HFFc6 (cell line): ENCODE measurements around the gene NIPA2. TPM values are rescaled to one million over a fixed set of nuclear protein-coding genes. Genes with fewer than 3 reads are reported as not detected.

Experiments
- DNase-seq: peaks from one replicate; pipeline ENCODE4 v3.0.0-alpha.2; 2018
- H3K27ac Mint-ChIP-seq: 2 replicates; pipeline ENCODE4 v1.8.0; 2020; ENCODE audit warnings: mild to moderate bottlenecking, mixed read lengths
- H3K27me3 Mint-ChIP-seq: 2 replicates; pipeline ENCODE4 v1.8.0; 2021; ENCODE audit warnings: mild to moderate bottlenecking, moderate library complexity, mixed read lengths; ENCODE audit not compliant: insufficient read depth
- H3K36me3 Mint-ChIP-seq: 2 replicates; pipeline ENCODE4 v1.8.0; 2021; ENCODE audit warnings: low read depth, mixed read lengths
- H3K4me1 Mint-ChIP-seq: 2 replicates; pipeline ENCODE4 v1.8.0; 2020; ENCODE audit warnings: low read depth, mixed read lengths
- H3K4me3 Mint-ChIP-seq: 2 replicates; pipeline ENCODE4 v1.8.0; 2020; ENCODE audit warnings: mild to moderate bottlenecking, moderate library complexity, mixed read lengths
- H3K9me3 Mint-ChIP-seq: 2 replicates; pipeline ENCODE4 v1.8.0; 2020; ENCODE audit warnings: mild to moderate bottlenecking, mixed read lengths
- total RNA-seq, 6 experiments: library from RNA; stranded (reverse); fragmentation: NEBNext Ultra II Directional; extraction: Animal tissue kit (Norgen Biotek cat#: 25700); gene quantifications; 2 replicates in 1 of 6; 3 replicates in 5 of 6; pipeline ENCODE4 v1.2.3, GENCODE V29; 2021
- TF ChIP-seq, protein P1 (sequence below): fragments of 200-600 bp; sonication (generic); IDR thresholded peaks from 2 replicates; pipeline ENCODE4 v1.5.0; 2021; ENCODE audit warnings: antibody characterized with exemption, mild to moderate bottlenecking

Gene NIPA2
- total RNA-seq, 6 experiments from 2014 or later, result 71.7 to 92.4 (median 76.6) TPM

DNA sequence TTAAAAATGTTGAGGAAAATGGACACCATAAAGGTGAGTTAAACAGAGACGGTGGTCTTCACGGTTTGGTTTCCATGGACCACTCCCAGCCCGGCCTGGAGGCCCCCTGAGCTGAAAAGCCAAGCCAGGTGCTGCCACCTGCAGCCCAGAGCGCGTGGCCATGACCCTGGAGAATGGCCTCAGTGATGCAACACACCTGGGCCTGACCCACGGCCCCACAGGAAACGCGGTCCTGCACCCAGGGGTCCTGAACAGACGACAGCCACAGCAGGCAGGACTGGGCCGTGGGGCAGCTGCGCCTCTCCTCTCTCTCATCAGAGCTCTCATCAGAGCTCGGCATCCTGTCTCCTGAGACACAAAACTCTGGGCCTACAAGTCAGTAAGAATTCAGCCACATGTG lies 64.1 kb downstream of the NIPA2 start:
- no peaks in the 10 kb centered on the region for H3K4me1 Mint-ChIP-seq
- no peak for DNase-seq
- peaks cover 2% of the 10 kb centered on the region; the same call in 1 of the 2 replicates for H3K27me3 Mint-ChIP-seq
- H3K27ac Mint-ChIP-seq, result no peak overlapping the region
- TF ChIP-seq, protein P1, sequence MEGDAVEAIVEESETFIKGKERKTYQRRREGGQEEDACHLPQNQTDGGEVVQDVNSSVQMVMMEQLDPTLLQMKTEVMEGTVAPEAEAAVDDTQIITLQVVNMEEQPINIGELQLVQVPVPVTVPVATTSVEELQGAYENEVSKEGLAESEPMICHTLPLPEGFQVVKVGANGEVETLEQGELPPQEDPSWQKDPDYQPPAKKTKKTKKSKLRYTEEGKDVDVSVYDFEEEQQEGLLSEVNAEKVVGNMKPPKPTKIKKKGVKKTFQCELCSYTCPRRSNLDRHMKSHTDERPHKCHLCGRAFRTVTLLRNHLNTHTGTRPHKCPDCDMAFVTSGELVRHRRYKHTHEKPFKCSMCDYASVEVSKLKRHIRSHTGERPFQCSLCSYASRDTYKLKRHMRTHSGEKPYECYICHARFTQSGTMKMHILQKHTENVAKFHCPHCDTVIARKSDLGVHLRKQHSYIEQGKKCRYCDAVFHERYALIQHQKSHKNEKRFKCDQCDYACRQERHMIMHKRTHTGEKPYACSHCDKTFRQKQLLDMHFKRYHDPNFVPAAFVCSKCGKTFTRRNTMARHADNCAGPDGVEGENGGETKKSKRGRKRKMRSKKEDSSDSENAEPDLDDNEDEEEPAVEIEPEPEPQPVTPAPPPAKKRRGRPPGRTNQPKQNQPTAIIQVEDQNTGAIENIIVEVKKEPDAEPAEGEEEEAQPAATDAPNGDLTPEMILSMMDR, result no peak
- no peaks in the 10 kb centered on the region for H3K9me3 Mint-ChIP-seq
- H3K36me3 Mint-ChIP-seq, result peaks cover 28% of the 10 kb centered on the region
- H3K4me3 Mint-ChIP-seq, result no peak overlapping the region

DNA sequence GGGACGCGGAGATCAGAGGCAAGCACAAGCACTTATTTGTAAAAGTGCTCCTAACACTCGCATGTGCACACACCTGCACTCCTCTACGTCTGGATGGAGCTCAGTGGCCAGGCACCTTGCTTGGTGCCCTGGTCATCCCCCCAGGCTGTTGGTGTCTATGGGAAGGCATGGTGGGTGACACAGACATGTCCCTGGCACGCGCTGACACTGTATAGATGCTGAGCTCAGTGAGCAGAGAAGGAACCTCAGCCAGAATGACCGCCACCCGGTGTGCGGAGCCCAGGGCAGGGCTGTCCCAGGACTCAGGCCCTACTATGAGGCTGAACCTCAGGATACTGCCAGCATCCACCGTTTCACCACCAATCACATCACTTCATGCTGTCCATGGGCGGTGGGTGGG lies 64.5 kb downstream of the NIPA2 start:
- no peak overlapping the region for H3K4me3 Mint-ChIP-seq
- TF ChIP-seq, protein P1, result no peak
- H3K27ac Mint-ChIP-seq, result no peak overlapping the region
- DNase-seq, result no peak
- H3K36me3 Mint-ChIP-seq, result peaks cover 28% of the 10 kb centered on the region
- peaks cover 2% of the 10 kb centered on the region; the same call in 1 of the 2 replicates for H3K27me3 Mint-ChIP-seq
- H3K4me1 Mint-ChIP-seq, result no peaks in the 10 kb centered on the region
- no peaks in the 10 kb centered on the region for H3K9me3 Mint-ChIP-seq

DNA sequence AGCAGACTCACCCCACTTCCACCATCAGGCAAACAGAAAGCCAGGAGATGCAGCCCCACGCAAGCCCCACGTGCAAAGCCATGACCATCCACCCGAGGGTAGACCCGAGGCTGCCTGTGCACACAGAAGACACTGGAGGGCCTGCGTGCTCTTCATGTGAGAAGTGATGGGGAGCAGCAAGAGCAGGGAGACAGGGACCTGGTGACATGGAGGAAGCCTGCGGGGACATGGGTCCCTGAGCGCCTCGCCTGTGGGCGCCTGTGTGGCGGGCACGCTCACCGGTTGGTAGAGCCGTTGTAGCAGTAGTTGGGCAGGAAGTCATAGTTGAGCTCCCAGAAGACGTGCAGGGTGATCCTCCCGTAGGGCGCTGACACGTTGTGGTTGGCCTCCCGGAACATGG lies 65.0 kb downstream of the NIPA2 start:
- TF ChIP-seq, protein P1, result no peak
- Mint-ChIP-seq H3K4me1 (no peaks in the 10 kb centered on the region), H3K36me3 (peaks cover 29% of the 10 kb centered on the region)

DNA sequence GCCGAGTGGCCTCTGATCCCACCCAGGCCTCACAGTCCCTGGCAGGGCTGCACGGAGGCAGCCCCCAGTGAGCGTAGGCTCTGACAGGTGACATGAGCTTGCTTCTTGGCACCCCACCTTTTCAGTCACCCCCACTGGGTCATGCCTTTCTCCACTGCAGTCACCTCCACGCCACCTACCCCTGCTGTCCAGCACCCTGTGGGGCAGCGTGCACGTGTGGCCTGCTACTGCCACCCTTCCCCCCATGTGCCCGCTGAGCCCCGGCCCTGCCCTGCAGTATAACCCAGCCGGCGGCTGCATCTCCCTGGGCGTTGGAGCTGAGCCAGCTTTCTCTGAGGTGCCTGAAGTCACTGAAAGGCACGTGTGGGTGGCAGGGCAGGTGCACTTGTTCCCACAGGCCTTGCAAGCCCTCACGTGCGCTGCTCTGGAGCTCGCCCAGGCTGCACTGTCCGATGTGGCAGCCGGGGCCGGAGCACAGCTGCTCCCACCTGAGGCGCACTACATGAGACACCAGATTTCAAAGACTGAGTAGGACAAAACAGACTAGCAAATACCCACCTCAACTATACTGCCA lies 65.6 kb downstream of the NIPA2 start:
- Mint-ChIP-seq H3K4me1 (no peaks in the 10 kb centered on the region), H3K27me3 (peaks cover 2% of the 10 kb centered on the region; the same call in 1 of the 2 replicates), H3K9me3 (no peaks in the 10 kb centered on the region), H3K27ac (no peak overlapping the region), H3K36me3 (peaks cover 34% of the 10 kb centered on the region), H3K4me3 (no peak overlapping the region)
- TF ChIP-seq, protein P1, result no peak
- DNase-seq, result no peak

More for the DNA sequence above, 65.0 kb downstream of the NIPA2 start:
- Mint-ChIP-seq H3K4me3 (no peak overlapping the region), H3K9me3 (no peaks in the 10 kb centered on the region), H3K27me3 (peaks cover 2% of the 10 kb centered on the region; the same call in 1 of the 2 replicates), H3K27ac (no peak overlapping the region)
- DNase-seq, result no peak

DNA sequence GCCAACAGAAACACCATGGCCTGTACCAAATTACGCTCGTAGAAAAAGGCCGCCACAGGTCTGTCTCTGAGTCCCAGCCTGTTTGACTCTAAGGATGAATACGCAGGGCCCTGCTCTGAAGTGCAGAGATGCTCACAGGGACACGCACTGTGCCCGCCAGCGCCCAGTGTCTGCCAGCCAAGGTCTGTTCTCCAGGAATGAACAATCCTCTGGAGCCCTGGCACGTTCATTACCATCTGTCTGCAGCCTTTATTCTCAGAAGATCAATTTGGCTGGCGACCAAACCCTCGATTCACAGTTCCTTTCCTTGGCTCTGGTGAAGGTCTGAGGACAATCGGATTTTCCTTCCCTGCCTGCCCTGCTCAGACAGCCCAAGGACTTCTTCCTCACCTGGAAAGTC lies 66.3 kb downstream of the NIPA2 start:
- H3K27ac Mint-ChIP-seq, result no peak overlapping the region
- no peak for DNase-seq
- H3K4me3 Mint-ChIP-seq, result no peak overlapping the region
- TF ChIP-seq, protein P1, result no peak
- peaks cover 2% of the 10 kb centered on the region; the same call in 1 of the 2 replicates for H3K27me3 Mint-ChIP-seq
- H3K4me1 Mint-ChIP-seq, result no peaks in the 10 kb centered on the region
- no peaks in the 10 kb centered on the region for H3K9me3 Mint-ChIP-seq
- peaks cover 35% of the 10 kb centered on the region for H3K36me3 Mint-ChIP-seq
